Measurements from ENCODE around the gene ARHGAP21.
"Not testable (repeated sequence)": the region's sequence is repeated elsewhere in the genome, so short reads cannot be mapped to it uniquely, and the experiment has no call there.

ARHGAP21 gene

DNA sequence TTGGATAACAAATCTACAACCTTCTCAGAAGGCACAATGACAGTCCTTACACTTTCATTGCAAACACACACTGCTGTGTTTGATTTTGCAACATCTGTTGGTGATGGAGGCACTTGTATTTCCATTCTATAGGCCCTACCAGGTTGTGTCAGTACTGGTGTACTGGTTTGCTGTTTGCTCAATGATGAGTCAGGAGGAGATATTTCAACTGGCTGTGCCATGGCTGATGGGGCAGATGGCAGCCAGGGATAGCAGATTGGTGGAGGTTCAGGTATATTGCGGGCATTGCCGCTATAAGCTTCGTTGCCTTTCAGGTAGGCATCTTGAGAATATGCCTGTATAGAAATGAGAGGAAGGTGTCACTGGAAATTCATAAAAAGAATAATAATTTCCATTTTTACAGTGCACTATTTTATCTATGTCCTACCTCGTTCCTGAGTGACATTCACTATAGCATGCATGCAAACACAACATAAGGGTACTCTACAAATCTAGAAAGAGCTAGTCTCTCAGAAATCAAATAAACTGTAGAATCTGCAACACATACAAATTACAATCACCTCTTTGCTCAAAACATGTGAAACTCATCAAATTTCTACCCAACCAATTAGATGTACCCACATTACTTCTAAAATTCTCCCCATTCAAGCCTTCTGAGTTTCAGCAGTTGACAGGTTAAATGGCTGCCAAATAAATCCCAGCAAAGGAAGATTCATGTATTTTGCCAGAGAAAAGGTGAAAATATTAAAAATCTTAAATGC lies 102.5 kb downstream of the ARHGAP21 start:
- DNase-seq: not testable (repeated sequence)

GRCh38 chr10:24619994-24620310 lies 103.7 kb downstream of the ARHGAP21 start:
- DNase-seq: not testable (repeated sequence)

DNA sequence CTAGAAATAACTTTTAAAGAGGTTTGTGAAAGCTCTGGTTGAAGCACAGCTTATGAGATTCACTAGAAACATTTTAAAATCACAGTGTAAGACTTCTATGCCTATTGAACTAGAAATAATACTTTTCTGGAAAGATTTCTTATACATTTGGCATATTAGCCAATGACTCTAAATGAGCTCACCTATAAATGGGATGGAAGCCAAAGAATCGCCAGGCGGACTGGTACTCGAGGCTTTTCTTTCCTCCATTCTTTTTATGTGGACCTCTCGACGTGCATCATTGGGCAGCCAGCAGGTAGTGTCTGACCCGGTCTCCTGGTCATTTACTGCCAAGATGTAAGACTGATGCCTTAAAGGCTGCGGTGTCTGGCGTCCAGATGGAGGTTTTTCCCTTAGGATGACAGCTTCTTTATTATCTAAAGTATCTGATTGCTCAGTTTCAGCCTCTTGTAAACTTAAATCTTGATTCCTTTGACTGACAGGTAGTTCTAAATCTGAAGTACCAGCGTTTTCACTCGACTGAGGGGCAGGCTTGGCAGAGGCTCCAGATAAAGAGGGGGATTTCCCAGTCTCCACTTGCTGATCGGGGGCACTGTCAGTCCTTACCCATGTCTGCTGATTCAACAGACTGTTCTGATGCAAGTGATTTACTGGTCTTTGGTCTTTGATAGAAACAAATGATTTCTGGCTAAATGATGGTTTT lies 104.2 kb downstream of the ARHGAP21 start:
- not testable (repeated sequence) for DNase-seq

DNA sequence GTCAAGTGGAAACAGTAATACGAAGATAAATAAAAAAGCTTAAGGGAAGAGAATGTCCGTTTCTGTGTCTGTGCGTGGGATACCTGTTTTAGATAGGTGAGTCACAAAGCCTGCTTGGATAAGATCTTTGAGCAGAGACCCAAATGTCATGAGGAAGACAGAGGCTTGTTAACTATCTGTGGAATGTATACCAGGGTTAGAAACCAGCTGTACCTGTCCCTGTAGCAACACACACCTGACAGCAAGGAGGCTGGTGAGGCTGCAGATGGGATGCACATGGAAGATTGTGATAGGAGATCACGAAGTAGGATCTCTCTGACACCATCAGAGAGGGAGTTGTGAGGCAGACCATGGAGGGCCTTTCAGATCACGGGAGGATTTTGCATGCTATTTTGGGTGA lies 105.3 kb downstream of the ARHGAP21 start:
- no peak for DNase-seq

DNA sequence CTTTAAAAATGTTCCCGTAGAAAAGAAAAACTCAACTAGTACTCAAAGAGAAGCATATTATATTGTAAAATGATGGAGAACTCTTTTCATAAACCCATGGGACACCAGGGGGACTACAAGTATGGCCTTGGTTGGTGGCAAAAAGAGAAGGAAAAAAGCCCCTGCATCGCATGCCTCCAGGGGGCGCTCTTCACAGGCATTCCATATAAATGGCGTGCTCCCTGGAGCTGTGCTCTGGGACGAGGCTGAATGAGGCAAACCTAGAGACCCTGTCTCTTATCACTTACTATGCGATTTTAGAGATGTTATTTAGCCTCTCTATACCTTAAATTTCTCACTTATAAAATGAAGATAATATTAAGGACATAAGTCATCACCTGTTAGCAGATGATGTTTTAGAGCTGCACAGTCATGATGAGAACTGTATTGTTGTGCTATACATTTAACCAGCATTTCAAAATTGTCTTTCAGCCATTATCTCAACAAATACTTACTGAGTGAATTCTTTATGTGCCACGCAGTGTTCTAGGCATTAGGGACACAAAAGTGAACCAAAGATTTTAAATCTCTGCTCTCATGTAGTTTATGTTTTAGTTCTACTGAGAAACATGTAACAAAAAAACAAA lies 105.8 kb downstream of the ARHGAP21 start:
- DNase-seq: no peak

GRCh38 chr10:24616536-24616935 lies 107.2 kb downstream of the ARHGAP21 start:
- DNase-seq: no peak

DNA sequence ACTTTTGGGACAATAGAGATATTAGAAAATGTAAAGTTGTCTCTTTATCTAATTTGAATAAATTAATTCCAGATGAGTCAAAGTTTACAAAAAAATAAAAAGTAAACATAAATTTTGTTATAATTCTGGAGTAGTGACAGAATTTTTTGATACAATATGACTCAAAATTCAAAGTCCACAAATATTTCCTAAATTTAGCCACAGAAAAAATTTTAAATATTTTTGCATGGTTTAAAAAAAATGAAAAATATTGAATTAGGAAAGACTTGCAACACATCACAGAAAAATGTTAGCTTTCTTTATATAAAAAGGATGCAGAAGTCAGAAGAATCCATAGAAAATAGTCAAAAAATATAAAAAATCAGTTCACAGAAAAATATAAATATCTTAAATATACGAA lies 117.7 kb downstream of the ARHGAP21 start:
- DNase-seq: no peak

GRCh38 chr10:24605141-24605540 lies 118.5 kb downstream of the ARHGAP21 start:
- no peak for DNase-seq

DNA sequence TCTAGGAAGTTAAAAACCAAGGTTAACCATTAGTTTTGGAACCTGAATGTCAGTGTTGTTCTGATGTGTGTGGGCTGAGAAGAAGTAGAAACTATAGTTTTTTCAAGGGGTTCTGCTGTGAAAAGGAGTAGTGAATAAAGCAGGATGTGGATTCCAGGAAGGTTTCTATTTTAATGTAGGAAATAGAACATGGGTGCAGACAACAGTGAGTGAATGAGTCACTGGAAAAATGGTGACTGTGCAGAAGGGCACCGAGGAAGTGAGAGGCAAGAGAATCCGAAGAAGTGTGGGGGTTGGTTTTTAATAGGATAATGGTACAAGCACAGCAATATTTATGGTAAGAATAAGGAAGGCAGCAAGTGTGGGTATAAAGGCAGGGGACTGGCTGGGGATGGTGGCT lies 120.4 kb downstream of the ARHGAP21 start:
- DNase-seq: no peak

GRCh38 chr10:24597961-24598360 lies 125.7 kb downstream of the ARHGAP21 start:
- no peak for DNase-seq

- no peak for DNase-seq
Measured at GRCh38 chr10:24597426-24597825, 126.3 kb downstream of the ARHGAP21 start.

DNA sequence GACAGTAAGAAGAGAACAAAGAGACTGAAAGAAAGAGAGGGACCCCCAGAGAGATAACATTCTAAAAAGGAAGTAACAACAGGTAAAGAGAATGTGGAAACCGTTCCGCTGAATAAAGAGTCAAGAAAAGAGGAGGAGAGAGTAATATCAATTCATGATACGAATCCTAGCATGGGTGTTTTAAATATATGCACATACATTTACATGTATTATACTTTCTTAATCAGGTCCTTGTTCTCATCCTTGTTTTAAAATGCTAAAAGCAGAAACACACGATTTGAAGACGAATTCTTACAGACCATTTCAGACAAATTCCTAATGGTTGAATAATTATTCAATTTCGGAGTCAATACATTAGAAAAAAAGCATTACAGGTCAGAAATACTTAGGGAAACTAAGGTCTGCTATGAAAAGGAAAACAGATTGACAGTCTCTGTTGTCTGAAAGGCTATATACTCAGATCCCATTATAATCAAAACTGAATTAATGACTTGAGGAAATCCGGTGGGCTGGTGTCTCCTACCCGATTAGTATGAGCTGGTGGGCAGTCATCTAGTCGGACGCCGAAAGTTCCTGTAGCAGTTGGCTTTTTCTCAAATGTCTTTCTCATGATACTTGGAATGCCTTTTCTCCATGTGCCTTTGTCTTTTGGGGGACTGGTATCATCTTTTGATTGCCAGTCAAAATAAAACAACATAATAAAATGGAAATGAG lies 127.3 kb downstream of the ARHGAP21 start:
- DNase-seq: no peak

DNA sequence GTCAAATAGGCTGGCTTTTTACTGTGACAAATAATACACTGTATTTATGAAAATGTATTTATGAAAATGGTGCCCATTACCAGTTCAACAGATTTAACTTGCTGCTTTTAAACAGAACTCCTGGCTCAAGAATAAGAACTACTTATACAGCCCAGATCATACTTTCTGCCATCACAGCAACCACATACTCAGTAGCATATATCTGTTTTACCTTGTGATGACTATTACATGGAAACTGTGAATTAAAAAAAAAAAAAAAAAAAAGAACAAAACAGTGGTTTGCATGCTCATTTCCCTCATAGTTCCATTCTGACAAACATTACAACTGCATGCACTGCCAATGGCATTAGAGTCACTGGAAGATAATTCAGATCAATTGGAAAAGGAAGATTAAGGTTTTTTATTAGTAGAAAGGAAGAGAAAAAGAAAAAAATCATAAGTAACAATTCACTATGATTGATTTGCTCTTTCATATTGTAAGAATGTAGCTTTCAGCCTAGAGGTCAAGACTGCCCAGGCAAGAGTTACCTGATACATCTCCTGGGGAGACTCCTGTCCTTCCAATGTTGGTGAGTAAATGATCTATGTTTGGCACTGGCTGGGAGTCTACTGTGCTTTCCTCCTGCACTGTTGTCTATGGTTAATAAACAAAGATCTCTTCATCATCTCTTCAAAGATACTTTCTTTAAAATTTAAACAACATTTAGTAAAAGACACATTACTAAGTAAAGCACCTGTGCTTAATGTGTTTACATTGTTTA lies 132.8 kb downstream of the ARHGAP21 start:
- no peak for DNase-seq

DNA sequence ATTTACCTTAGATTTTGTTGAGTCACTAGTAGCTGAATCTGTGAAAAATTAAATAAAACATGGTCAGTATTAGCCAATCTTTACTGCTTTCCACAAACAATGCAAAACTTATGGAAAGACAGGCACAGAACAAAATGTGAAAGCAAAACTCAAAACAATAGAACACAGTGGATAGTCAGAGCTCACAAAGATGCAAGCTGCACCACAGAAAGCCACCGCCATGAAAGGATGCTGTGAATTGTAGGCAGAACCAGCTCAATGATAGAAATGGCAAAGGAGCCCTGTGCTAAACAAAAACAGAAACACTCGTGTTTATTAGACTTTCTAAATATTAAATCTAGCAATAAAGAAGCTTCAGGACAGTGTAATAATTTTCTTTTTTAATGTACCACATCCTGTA lies 134.4 kb downstream of the ARHGAP21 start:
- DNase-seq: no peak

DNA sequence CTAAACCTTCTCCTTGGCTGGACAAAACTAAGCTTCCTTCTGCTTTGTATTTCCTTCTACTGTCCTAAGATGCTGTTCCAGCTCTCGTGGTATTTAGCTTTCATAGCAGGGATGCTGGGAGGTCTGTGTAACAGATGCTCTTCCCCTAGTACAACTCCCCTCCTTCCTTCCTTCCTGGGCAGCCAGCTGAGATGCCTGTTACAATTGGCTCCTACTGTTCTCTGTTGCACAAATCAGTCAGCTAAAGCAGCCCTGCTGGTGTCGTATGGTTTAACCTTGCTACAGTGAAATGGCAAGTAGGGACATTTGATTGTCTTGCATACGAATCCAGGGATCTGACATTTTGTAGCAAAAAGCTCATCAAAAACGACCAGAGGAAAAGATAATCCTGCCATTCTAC lies 143.8 kb downstream of the ARHGAP21 start:
- DNase-seq: no peak

- DNase-seq: no peak
Measured at GRCh38 chr10:24579448-24579847, 144.2 kb downstream of the ARHGAP21 start.

- DNase-seq: no peak
Measured at GRCh38 chr10:24575481-24576002, 148.1 kb downstream of the ARHGAP21 start.

GRCh38 chr10:24574578-24575155 lies 149.0 kb downstream of the ARHGAP21 start:
- DNase-seq: no peak

DNA sequence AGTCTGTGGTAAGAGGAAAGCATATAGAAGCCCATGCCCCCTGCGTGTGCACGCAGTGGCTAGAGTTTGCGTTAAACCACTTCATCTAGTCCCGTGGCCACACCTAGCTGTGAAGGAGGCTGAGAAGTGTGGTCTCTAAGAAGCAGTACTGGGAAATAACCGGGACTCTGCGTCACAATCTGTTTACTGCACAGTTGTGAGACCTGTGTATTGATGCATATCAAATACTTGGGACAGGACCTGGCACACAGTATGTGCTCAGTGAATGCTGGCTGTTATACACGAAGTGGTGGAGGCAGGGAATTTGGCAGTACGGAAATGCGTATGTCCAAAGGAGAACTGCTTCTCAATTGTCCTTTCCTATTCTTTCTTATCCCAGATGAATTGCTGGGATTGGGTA lies 149.5 kb downstream of the ARHGAP21 start:
- DNase-seq: no peak

GRCh38 chr10:24571870-24572450 lies 151.7 kb downstream of the ARHGAP21 start:
- DNase-seq: no peak

DNA sequence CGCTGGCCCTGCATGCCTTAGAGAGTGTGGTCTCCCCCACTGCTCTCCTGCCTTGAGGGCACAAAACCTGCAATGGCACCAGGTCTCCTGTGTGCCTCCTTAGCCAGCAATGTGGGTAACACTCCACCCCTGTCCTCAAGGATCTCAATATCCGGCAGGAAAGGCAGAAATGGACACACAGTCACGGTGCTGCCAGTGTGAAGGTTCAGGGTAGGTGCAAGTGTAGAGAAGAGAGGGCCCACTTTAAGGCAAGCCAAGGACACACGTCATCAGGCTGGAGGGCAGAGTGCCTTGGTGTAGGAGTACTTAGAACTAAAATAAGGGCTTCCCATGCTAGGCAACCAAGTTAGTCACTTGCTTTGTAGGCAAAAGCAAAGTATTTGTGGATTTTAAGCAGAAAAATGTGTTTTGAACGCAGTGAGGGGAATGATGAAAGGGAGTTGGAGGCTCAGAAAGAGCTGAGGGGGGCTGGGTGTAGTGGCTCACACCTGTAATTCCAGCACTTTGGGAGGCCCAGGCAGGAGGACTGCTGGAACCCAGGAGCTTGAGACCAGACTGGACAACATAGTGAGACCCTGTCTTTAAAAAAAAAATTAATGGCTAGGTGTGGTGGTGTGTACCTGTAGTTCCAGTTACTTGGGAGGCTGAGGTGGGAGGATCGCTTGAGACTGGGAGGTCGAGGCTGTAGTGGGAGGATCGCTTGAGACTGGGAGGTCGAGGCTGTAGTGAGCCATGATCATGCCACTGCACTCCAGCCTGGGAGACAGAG lies 152.8 kb downstream of the ARHGAP21 start:
- no peak for DNase-seq

Data from NCI-H526 treated with DMSO at 0.1 percent for 48 hours (cell line).